Activated naive CD4-positive, alpha-beta T cell treated with anti-CD3 and anti-CD28 coated beads, Interleukin-2, amount 50 U/mL, for 72 hours (primary cell): ENCODE measurements around the gene EPB42. TPM values are rescaled to one million over a fixed set of nuclear protein-coding genes. Genes with fewer than 3 reads are reported as not detected.
A peak's percentile ranks its signal among the peaks of the same experiment; 100 is the strongest.
"Not testable (repeated sequence)": the region's sequence is repeated elsewhere in the genome, so short reads cannot be mapped to it uniquely, and the experiment has no call there.

Experiments
- ATAC-seq, 2 donors: fragments of 150-1000 bp; cut with Tn5 transposase; 2 replicates each; pipeline ENCODE4 v1.10.0; 2021; ENCODE audit warnings: mild to moderate bottlenecking in 2 of 2, moderate library complexity in 2 of 2
- DNase-seq, 2 donors: peaks; one replicate each; pipeline ENCODE4 v3.0.0; 2021 to 2022; ENCODE audit warnings: low spot score in 2 of 2
- H3K27ac Mint-ChIP-seq, 2 donors: one replicate each; pipeline ENCODE4 v1.8.0; 2022; ENCODE audit warnings: mild to moderate bottlenecking in 2 of 2, mixed read lengths in 2 of 2
- H3K36me3 Mint-ChIP-seq, 2 donors: one replicate each; pipeline ENCODE4 v1.8.0; 2022; ENCODE audit warnings: mixed read lengths in 2 of 2
- H3K9me3 Mint-ChIP-seq, 2 donors: one replicate each; pipeline ENCODE4 v1.8.0; 2022; ENCODE audit warnings: mixed read lengths in 2 of 2
- total RNA-seq, 2 donors: library from RNA; stranded (reverse); gene quantifications; one replicate each; pipeline ENCODE4 v1.2.3, GENCODE V29; 2022

The EPB42 gene
- total RNA-seq, 2 donors from 2014 or later, result not detected

- DNase-seq (no peak), ATAC-seq (no peak)
- Mint-ChIP-seq H3K36me3 (peaks cover 5 to 7% of the 10 kb centered on the region in 2 donors), H3K27ac (peak overlapping the region; percentile 10 to 17), H3K9me3 (no peaks in the 10 kb centered on the region)
These were observed 37.5 kb downstream of the EPB42 start for GRCh38 chr15:43183270-43183669.

- not testable (repeated sequence) for DNase-seq, H3K9me3 Mint-ChIP-seq, H3K27ac Mint-ChIP-seq, ATAC-seq
- H3K36me3 Mint-ChIP-seq, result peaks cover 18 to 28% of the 10 kb centered on the region in 2 donors
These were observed 43.7 kb downstream of the EPB42 start for GRCh38 chr15:43177147-43177546.

GRCh38 chr15:43175656-43176309 is 45.0 kb downstream of the EPB42 start:
- not testable (repeated sequence) for H3K9me3 Mint-ChIP-seq, DNase-seq, ATAC-seq, H3K27ac Mint-ChIP-seq
- peaks cover 20 to 35% of the 10 kb centered on the region in 2 donors for H3K36me3 Mint-ChIP-seq

GRCh38 chr15:43169888-43170287 is 50.9 kb downstream of the EPB42 start:
- Mint-ChIP-seq H3K27ac (no peak overlapping the region), H3K36me3 (peaks cover 17 to 47% of the 10 kb centered on the region in 2 donors), H3K9me3 (no peaks in the 10 kb centered on the region)
- ATAC-seq (no peak), DNase-seq (no peak)

- Mint-ChIP-seq H3K36me3 (peaks cover 16 to 40% of the 10 kb centered on the region in 2 donors), H3K27ac (peak overlapping the region in 1 of 2 donors; percentile 35), H3K9me3 (no peaks in the 10 kb centered on the region)
- DNase-seq, result no peak
- peak in 1 of 2 donors; percentile 83 for ATAC-seq
These were observed 52.4 kb downstream of the EPB42 start for GRCh38 chr15:43168192-43169107.

GRCh38 chr15:43167261-43167660 is 53.6 kb downstream of the EPB42 start:
- H3K36me3 Mint-ChIP-seq, result peaks cover 11 to 34% of the 10 kb centered on the region in 2 donors
- not testable (repeated sequence) for DNase-seq, H3K27ac Mint-ChIP-seq, H3K9me3 Mint-ChIP-seq, ATAC-seq

- DNase-seq (no peak), ATAC-seq (peak in 1 of 2 donors; percentile 44)
- Mint-ChIP-seq H3K36me3 (peaks cover 10 to 27% of the 10 kb centered on the region in 2 donors), H3K27ac (peak overlapping the region; percentile 68 to 72), H3K9me3 (no peaks in the 10 kb centered on the region)
These were observed 55.0 kb downstream of the EPB42 start for GRCh38 chr15:43165801-43166325.

- no peak overlapping the region for H3K27ac Mint-ChIP-seq
- peaks cover 17 to 20% of the 10 kb centered on the region in 2 donors for H3K36me3 Mint-ChIP-seq
- DNase-seq (no peak), ATAC-seq (peak in 1 of 2 donors; percentile 41)
- H3K9me3 Mint-ChIP-seq, result no peaks in the 10 kb centered on the region
These were observed 67.5 kb downstream of the EPB42 start for GRCh38 chr15:43153269-43153668.

- DNase-seq (no peak), ATAC-seq (peak; percentile 69 to 70)
- no peaks in the 10 kb centered on the region for H3K9me3 Mint-ChIP-seq
- H3K36me3 Mint-ChIP-seq, result peaks cover 11 to 20% of the 10 kb centered on the region in 2 donors
- H3K27ac Mint-ChIP-seq, result no peak overlapping the region
These were observed 69.1 kb downstream of the EPB42 start for GRCh38 chr15:43151688-43152087.

GRCh38 chr15:43150191-43150929 is 70.5 kb downstream of the EPB42 start:
- no peak for ATAC-seq

More at GRCh38 chr15:43150191-43150929, 70.5 kb downstream of the EPB42 start:
- H3K36me3 Mint-ChIP-seq, result peaks cover 11 to 20% of the 10 kb centered on the region in 2 donors
- H3K27ac Mint-ChIP-seq, result no peak overlapping the region
- no peak for DNase-seq
- no peaks in the 10 kb centered on the region for H3K9me3 Mint-ChIP-seq

Other genes with a start within 250 kb of the EPB42 start
- gene UBR1, start 115.0 kb downstream of the EPB42 start, total RNA-seq, result 10 to 100 TPM; 31.0 to 32.1 TPM
- gene TMEM62, start 87.4 kb downstream of the EPB42 start, total RNA-seq, result 10 to 100 TPM; 10.4 to 16.0 TPM
- gene CCNDBP1, start 35.6 kb downstream of the EPB42 start, total RNA-seq, result 10 to 100 TPM; 61.7 to 62.7 TPM
- under 1 TPM in 1 of 2 donors, not detected in 1; 0.45 TPM for gene TGM5, start 45.9 kb upstream of the EPB42 start, total RNA-seq
- not detected for gene TGM7, start 81.2 kb upstream of the EPB42 start, total RNA-seq
- 10 to 100 TPM in 1 of 2 donors, 1 to 10 TPM in 1; 4.4 to 11.1 TPM for gene LCMT2, start 109.6 kb upstream of the EPB42 start, total RNA-seq
- gene ZSCAN29, start 150.0 kb upstream of the EPB42 start, total RNA-seq, result 10 to 100 TPM; 17.0 to 22.7 TPM
- 10 to 100 TPM; 40.1 to 45.0 TPM for gene TUBGCP4, start 150.1 kb upstream of the EPB42 start, total RNA-seq